LoVo (cell line): Measurements from ENCODE around the gene ERBB4.
"Not testable (repeated sequence)": the region's sequence is repeated elsewhere in the genome, so short reads cannot be mapped to it uniquely, and the experiment has no call there.

Experiments
- DNase-seq: peaks from one replicate; pipeline ENCODE4 v3.0.0-alpha.2; 2016; ENCODE audit warnings: low spot score

Gene ERBB4

GRCh38 chr2:212289301-212289700 lies 249.3 kb downstream of the ERBB4 start:
- DNase-seq: no peak

GRCh38 chr2:212288308-212288707 lies 250.3 kb downstream of the ERBB4 start:
- DNase-seq: no peak

GRCh38 chr2:212284166-212284565 lies 254.4 kb downstream of the ERBB4 start:
- DNase-seq: no peak

GRCh38 chr2:212282671-212283261 lies 255.8 kb downstream of the ERBB4 start:
- DNase-seq: no peak

GRCh38 chr2:212276813-212277212 lies 261.8 kb downstream of the ERBB4 start:
- DNase-seq: no peak

- no peak for DNase-seq
These were observed 264.4 kb downstream of the ERBB4 start for GRCh38 chr2:212274215-212274614.

GRCh38 chr2:212271583-212271982 lies 267.0 kb downstream of the ERBB4 start:
- DNase-seq: no peak

GRCh38 chr2:212269005-212269404 lies 269.6 kb downstream of the ERBB4 start:
- no peak for DNase-seq

GRCh38 chr2:212266297-212266696 lies 272.3 kb downstream of the ERBB4 start:
- DNase-seq: no peak

GRCh38 chr2:212265777-212266176 lies 272.8 kb downstream of the ERBB4 start:
- no peak for DNase-seq

- DNase-seq: no peak
These were observed 274.4 kb downstream of the ERBB4 start for GRCh38 chr2:212264187-212264586.

- DNase-seq: no peak
These were observed 279.4 kb downstream of the ERBB4 start for GRCh38 chr2:212259226-212259625.

- DNase-seq: no peak
These were observed 284.3 kb downstream of the ERBB4 start for GRCh38 chr2:212254339-212254738.

- DNase-seq: no peak
These were observed 289.2 kb downstream of the ERBB4 start for GRCh38 chr2:212249451-212249850.

- DNase-seq: no peak
These were observed 292.7 kb downstream of the ERBB4 start for GRCh38 chr2:212245880-212246279.

- DNase-seq: no peak
These were observed 295.9 kb downstream of the ERBB4 start for GRCh38 chr2:212242724-212243123.

GRCh38 chr2:212238152-212238551 lies 300.4 kb downstream of the ERBB4 start:
- not testable (repeated sequence) for DNase-seq

GRCh38 chr2:212237350-212238095 lies 301.1 kb downstream of the ERBB4 start:
- no peak for DNase-seq

- no peak for DNase-seq
These were observed 309.8 kb downstream of the ERBB4 start for GRCh38 chr2:212228743-212229171.

GRCh38 chr2:212227755-212228154 lies 310.8 kb downstream of the ERBB4 start:
- peak; percentile 32 for DNase-seq

- DNase-seq: no peak
These were observed 312.5 kb downstream of the ERBB4 start for GRCh38 chr2:212226114-212226513.

- DNase-seq: no peak
These were observed 314.9 kb downstream of the ERBB4 start for GRCh38 chr2:212223696-212224095.

GRCh38 chr2:212213191-212213590 lies 325.4 kb downstream of the ERBB4 start:
- DNase-seq: no peak

- no peak for DNase-seq
These were observed 330.1 kb downstream of the ERBB4 start for GRCh38 chr2:212208467-212208866.
